Vagina (tissue), 2 donors: Measurements from ENCODE around the gene MRPS33.

Source experiments
- POLR2A ChIP-seq, 2 donors: fragments of 450-650 bp; IDR thresholded peaks; one replicate each; pipeline ENCODE4 v1.6.1; 2017; ENCODE audit warnings: antibody characterized with exemption in 2 of 2, mild to moderate bottlenecking in 2 of 2, moderate library complexity in 2 of 2
- POLR2AphosphoS5 ChIP-seq, 2 donors: sonication (generic); formaldehyde crosslinking; IDR thresholded peaks; one replicate each; pipeline ENCODE4 v1.9.0; 2017; ENCODE audit warnings: antibody characterized with exemption in 2 of 2, mild to moderate bottlenecking in 2 of 2, low read depth in 1 of 2; ENCODE audit not compliant: insufficient read depth in 1 of 2
- TF ChIP-seq, protein P1 (sequence below), 3 experiments: fragments of 450-650 bp in 2 of 3; fragments of 200-600 bp in 1 of 3; sonication (generic) in 1 of 3; IDR thresholded peaks; one replicate each; pipeline ENCODE4 v1.5.1; 2017 to 2019; ENCODE audit warnings: antibody characterized with exemption in 3 of 3, mild to moderate bottlenecking in 2 of 3, moderate library complexity in 2 of 3

DNA sequence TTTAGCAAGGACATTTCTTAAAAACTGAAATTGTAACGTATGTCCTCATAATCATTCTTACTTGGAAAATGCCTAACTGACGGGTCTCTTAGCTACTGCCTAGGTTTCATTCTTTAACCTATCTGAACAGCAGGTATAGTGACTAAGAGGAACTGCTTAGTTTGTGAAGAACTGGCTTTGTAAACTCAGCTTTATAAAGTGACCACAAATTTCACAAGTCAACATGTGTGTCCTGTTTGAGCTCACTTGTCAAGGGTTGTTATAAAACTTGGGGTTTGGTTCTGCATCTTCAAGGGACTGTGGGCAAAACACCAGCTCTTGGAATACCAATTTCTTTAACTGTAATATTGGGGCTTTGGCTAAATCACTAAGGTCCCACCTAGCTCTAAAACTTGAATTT is 32.2 kb downstream of the MRPS33 start:
- TF ChIP-seq, protein P1, sequence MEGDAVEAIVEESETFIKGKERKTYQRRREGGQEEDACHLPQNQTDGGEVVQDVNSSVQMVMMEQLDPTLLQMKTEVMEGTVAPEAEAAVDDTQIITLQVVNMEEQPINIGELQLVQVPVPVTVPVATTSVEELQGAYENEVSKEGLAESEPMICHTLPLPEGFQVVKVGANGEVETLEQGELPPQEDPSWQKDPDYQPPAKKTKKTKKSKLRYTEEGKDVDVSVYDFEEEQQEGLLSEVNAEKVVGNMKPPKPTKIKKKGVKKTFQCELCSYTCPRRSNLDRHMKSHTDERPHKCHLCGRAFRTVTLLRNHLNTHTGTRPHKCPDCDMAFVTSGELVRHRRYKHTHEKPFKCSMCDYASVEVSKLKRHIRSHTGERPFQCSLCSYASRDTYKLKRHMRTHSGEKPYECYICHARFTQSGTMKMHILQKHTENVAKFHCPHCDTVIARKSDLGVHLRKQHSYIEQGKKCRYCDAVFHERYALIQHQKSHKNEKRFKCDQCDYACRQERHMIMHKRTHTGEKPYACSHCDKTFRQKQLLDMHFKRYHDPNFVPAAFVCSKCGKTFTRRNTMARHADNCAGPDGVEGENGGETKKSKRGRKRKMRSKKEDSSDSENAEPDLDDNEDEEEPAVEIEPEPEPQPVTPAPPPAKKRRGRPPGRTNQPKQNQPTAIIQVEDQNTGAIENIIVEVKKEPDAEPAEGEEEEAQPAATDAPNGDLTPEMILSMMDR (IDR thresholded peaks at IDR 0.05): no peak
- TF ChIP-seq POLR2A (IDR thresholded peaks at IDR 0.05) (no peak), POLR2AphosphoS5 (IDR thresholded peaks at IDR 0.05; ENCODE audit: insufficient read depth in 1 of 2, low read depth in 1 of 2) (no peak)
